HEK293 (cell line): ENCODE results near the gene KCNAB1.

Experiments
- ATF2 ChIP-seq: fragments of 450-650 bp; formaldehyde crosslinking; IDR thresholded peaks from 2 replicates; pipeline ENCODE4 v1.5.1; 2016; ENCODE audit warnings: missing biosample characterization, missing genetic modification characterization, low read depth
- CTCF ChIP-seq: fragments of 450-650 bp; formaldehyde crosslinking; IDR thresholded peaks from 2 replicates; pipeline ENCODE4 v1.5.1; 2016; ENCODE audit warnings: missing biosample characterization, missing genetic modification characterization
- OSR2 ChIP-seq: fragments of 450-650 bp; formaldehyde crosslinking; IDR thresholded peaks from 2 replicates; pipeline ENCODE4 v1.5.1; 2016; ENCODE audit warnings: missing biosample characterization, missing genetic modification characterization
- SP2 ChIP-seq: fragments of 450-650 bp; formaldehyde crosslinking; IDR thresholded peaks from 2 replicates; pipeline ENCODE4 v1.5.1; 2016; ENCODE audit warnings: missing biosample characterization, missing genetic modification characterization
- ZEB2 ChIP-seq: fragments of 450-650 bp; formaldehyde crosslinking; IDR thresholded peaks from 2 replicates; pipeline ENCODE4 v1.5.1; 2016; ENCODE audit warnings: missing biosample characterization, missing genetic modification characterization
- ZFP41 ChIP-seq: fragments of 450-650 bp; formaldehyde crosslinking; IDR thresholded peaks from 2 replicates; pipeline ENCODE4 v1.5.1; 2016; ENCODE audit warnings: missing biosample characterization, missing genetic modification characterization, borderline replicate concordance
- ZNF121 ChIP-seq: fragments of 450-650 bp; formaldehyde crosslinking; IDR thresholded peaks from 2 replicates; pipeline ENCODE4 v1.5.1; 2016; ENCODE audit warnings: missing biosample characterization, missing genetic modification characterization
- ZNF324 ChIP-seq: fragments of 450-650 bp; formaldehyde crosslinking; IDR thresholded peaks from 2 replicates; pipeline ENCODE4 v1.5.1; 2016; ENCODE audit warnings: missing biosample characterization, missing genetic modification characterization
- ZNF362 ChIP-seq: fragments of 450-650 bp; formaldehyde crosslinking; IDR thresholded peaks from 2 replicates; pipeline ENCODE4 v1.5.1; 2016; ENCODE audit warnings: missing biosample characterization, missing genetic modification characterization
- ZNF513 ChIP-seq: fragments of 450-650 bp; IDR thresholded peaks from 2 replicates; pipeline ENCODE4 v1.5.1; 2018; ENCODE audit warnings: missing biosample characterization, missing genetic modification characterization
- ZNF692 ChIP-seq: fragments of 450-650 bp; formaldehyde crosslinking; IDR thresholded peaks from 2 replicates; pipeline ENCODE4 v1.5.1; 2016; ENCODE audit warnings: missing biosample characterization, missing genetic modification characterization
- TF ChIP-seq, protein P1 (sequence below): fragments of 450-650 bp; formaldehyde crosslinking; IDR thresholded peaks from 2 replicates; pipeline ENCODE4 v1.5.1; 2016; ENCODE audit warnings: missing biosample characterization, missing genetic modification characterization

- no peak for TF ChIP-seq ATF2 (tag by site-specific recombination)
- no peak for TF ChIP-seq ZNF121 (tag by site-specific recombination)
- no peak for TF ChIP-seq ZNF513 (tag by site-specific recombination)
- TF ChIP-seq OSR2 (tag by site-specific recombination): no peak
- no peak for TF ChIP-seq ZNF692 (tag by site-specific recombination)
- TF ChIP-seq, protein P1, sequence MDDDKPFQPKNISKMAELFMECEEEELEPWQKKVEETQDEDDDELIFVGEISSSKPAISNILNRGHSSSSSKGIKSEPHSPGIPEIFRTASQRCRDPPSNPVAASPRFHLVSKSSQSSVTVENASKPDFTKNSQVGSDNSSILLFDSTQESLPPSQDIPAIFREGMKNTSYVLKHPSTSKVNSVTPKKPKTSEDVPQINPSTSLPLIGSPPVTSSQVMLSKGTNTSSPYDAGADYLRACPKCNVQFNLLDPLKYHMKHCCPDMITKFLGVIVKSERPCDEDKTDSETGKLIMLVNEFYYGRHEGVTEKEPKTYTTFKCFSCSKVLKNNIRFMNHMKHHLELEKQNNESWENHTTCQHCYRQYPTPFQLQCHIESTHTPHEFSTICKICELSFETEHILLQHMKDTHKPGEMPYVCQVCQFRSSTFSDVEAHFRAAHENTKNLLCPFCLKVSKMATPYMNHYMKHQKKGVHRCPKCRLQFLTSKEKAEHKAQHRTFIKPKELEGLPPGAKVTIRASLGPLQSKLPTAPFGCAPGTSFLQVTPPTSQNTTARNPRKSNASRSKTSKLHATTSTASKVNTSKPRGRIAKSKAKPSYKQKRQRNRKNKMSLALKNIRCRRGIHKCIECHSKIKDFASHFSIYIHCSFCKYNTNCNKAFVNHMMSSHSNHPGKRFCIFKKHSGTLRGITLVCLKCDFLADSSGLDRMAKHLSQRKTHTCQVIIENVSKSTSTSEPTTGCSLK (tag by site-specific recombination): no peak
- no peak for TF ChIP-seq CTCF (tag by site-specific recombination)
- no peak for TF ChIP-seq ZEB2
- TF ChIP-seq SP2 (tag by site-specific recombination): no peak
- no peak for TF ChIP-seq ZFP41 (tag by site-specific recombination)
- no peak for TF ChIP-seq ZNF362
- TF ChIP-seq ZNF324 (tag by site-specific recombination): no peak
Measured at GRCh38 chr3:156548041-156548687, 427.8 kb downstream of the KCNAB1 start.
